Measurements from ENCODE around the gene GMIP. TPM values are rescaled to one million over a fixed set of nuclear protein-coding genes. Genes with fewer than 3 reads are reported as not detected.

The GMIP gene
- total and polyA plus RNA-seq, 2 donors (not counting 1 experiment from before 2014, with no cell fraction given) = 2.3 to 5.3 TPM

DNA sequence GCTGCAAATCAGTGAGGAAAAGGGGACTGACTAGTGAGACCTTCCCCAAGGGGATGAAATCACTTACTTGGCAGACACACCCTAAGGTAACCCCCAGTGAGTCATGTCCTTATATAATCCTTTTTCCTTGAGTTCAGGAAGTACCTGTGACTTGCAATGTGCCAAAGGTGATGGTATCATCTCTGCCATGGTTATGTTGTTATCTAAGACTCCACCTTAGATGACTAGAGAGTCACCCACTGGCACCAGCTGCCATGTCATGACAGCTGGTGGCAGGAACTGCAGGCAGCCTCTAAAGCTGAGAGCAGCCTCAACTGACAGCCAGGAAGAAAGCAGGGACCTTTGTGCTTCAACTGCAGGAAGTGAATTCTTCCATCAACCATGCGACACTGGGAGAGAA, 37.4 kb downstream of the GMIP start:
- no peak overlapping the region for H3K9ac ChIP-seq (ENCODE audit: insufficient read depth, low read length)
- TF ChIP-seq CTCF (conservative IDR thresholded peaks at IDR 0.05 in 1 of 2, IDR thresholded peaks at IDR 0.05 in 1 of 2; ENCODE audit: low read depth in 1 of 2, low read length in 2 of 2) = no peak
- no peak for TF ChIP-seq EZH2 (IDR thresholded peaks at IDR 0.05; ENCODE audit: low read length, missing control alignments)
- H3K4me1 ChIP-seq (ENCODE audit: control insufficient read depth, extremely low read depth, insufficient read depth, low read length) = no peaks in the 10 kb centered on the region
- peak in 1 of 2 donors; percentile 33 for DNase-seq (ENCODE audit: low read depth in 2 of 2)
- H3K27ac ChIP-seq (ENCODE audit: insufficient read depth, low read length) = no peak overlapping the region
- H3K4me3 ChIP-seq (replicated peaks in 1 of 4; ENCODE audit: control extremely low read depth in 1 of 4, insufficient read depth in 1 of 4, low read depth in 3 of 4, low read length in 4 of 4) = no peak overlapping the region
- H3K36me3 ChIP-seq (ENCODE audit: control insufficient read depth, insufficient read depth, low read length) = no peaks in the 10 kb centered on the region
- H3K4me2 ChIP-seq (ENCODE audit: extremely low read depth, insufficient read depth, low read length) = no peak overlapping the region
- H3K9me3 ChIP-seq (ENCODE audit: control insufficient read depth, insufficient read depth, low read depth, low read length) = no peaks in the 10 kb centered on the region
- H3K79me2 ChIP-seq (ENCODE audit: control insufficient read depth, insufficient read depth, low read length) = no peaks in the 10 kb centered on the region
- H3K27me3 ChIP-seq (ENCODE audit: control insufficient read depth, insufficient read depth, low read length) = no peaks in the 10 kb centered on the region
- no peak overlapping the region for H2AFZ ChIP-seq (ENCODE audit: low read length)
- no peaks in the 10 kb centered on the region for H4K20me1 ChIP-seq (ENCODE audit: control insufficient read depth, extremely low read depth, insufficient read depth, low read length)

- H3K36me3 ChIP-seq (ENCODE audit: control insufficient read depth, insufficient read depth, low read length) = no peaks in the 10 kb centered on the region
- no peak overlapping the region for H3K27ac ChIP-seq (ENCODE audit: insufficient read depth, low read length)
- TF ChIP-seq CTCF (conservative IDR thresholded peaks at IDR 0.05 in 1 of 2, IDR thresholded peaks at IDR 0.05 in 1 of 2; ENCODE audit: low read depth in 1 of 2, low read length in 2 of 2) (no peak), EZH2 (IDR thresholded peaks at IDR 0.05; ENCODE audit: low read length, missing control alignments) (no peak)
- no peaks in the 10 kb centered on the region for H3K4me1 ChIP-seq (ENCODE audit: control insufficient read depth, extremely low read depth, insufficient read depth, low read length)
- no peak overlapping the region for H3K4me3 ChIP-seq (replicated peaks in 1 of 4; ENCODE audit: control extremely low read depth in 1 of 4, insufficient read depth in 1 of 4, low read depth in 3 of 4, low read length in 4 of 4)
- H4K20me1 ChIP-seq (ENCODE audit: control insufficient read depth, extremely low read depth, insufficient read depth, low read length) = no peaks in the 10 kb centered on the region
- no peak overlapping the region for H2AFZ ChIP-seq (ENCODE audit: low read length)
- no peaks in the 10 kb centered on the region for H3K79me2 ChIP-seq (ENCODE audit: control insufficient read depth, insufficient read depth, low read length)
- DNase-seq (ENCODE audit: low read depth in 2 of 2) = no peak
- H3K27me3 ChIP-seq (ENCODE audit: control insufficient read depth, insufficient read depth, low read length) = no peaks in the 10 kb centered on the region
- no peaks in the 10 kb centered on the region for H3K9me3 ChIP-seq (ENCODE audit: control insufficient read depth, insufficient read depth, low read depth, low read length)
- no peak overlapping the region for H3K4me2 ChIP-seq (ENCODE audit: extremely low read depth, insufficient read depth, low read length)
- H3K9ac ChIP-seq (ENCODE audit: insufficient read depth, low read length) = no peak overlapping the region
Measured at GRCh38 chr19:19602713-19603324, 40.6 kb downstream of the GMIP start.

DNA sequence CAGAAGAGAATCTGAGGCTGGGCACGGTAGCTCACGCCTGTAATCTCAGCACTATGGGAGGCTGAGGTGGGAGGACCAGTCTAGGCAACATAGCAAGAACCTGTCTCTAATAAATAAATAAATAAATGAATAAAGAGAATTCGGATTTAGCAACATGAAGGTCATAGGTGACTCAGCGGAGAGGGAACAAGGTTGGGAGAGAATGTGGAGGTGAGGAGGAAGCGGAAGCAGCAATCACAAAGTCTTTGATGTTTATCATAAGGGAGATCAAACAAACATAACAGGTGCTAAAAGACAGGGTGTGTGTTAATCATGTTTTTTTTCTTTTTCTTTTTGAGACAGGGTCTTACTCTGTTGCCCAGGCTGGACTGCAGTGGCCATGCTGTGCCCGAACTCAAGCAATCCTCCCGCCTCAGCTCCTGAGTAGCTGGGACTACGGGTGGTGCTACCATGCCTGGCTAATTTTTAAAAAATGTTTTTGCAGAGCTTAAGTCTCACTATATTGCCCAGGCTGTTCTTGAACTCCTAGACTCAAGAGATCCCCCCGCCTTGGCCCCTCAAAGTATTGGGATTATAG, 41.2 kb downstream of the GMIP start:
- H3K36me3 ChIP-seq (ENCODE audit: control insufficient read depth, insufficient read depth, low read length) = no peaks in the 10 kb centered on the region
- H3K9me3 ChIP-seq (ENCODE audit: control insufficient read depth, insufficient read depth, low read depth, low read length) = no peaks in the 10 kb centered on the region
- no peak overlapping the region for H3K4me2 ChIP-seq (ENCODE audit: extremely low read depth, insufficient read depth, low read length)
- H3K79me2 ChIP-seq (ENCODE audit: control insufficient read depth, insufficient read depth, low read length) = no peaks in the 10 kb centered on the region
- no peak for DNase-seq (ENCODE audit: low read depth in 2 of 2)
- H3K4me3 ChIP-seq (replicated peaks in 1 of 4; ENCODE audit: control extremely low read depth in 1 of 4, insufficient read depth in 1 of 4, low read depth in 3 of 4, low read length in 4 of 4) = no peak overlapping the region
- H4K20me1 ChIP-seq (ENCODE audit: control insufficient read depth, extremely low read depth, insufficient read depth, low read length) = no peaks in the 10 kb centered on the region
- H3K9ac ChIP-seq (ENCODE audit: insufficient read depth, low read length) = no peak overlapping the region
- H3K4me1 ChIP-seq (ENCODE audit: control insufficient read depth, extremely low read depth, insufficient read depth, low read length) = no peaks in the 10 kb centered on the region
- no peaks in the 10 kb centered on the region for H3K27me3 ChIP-seq (ENCODE audit: control insufficient read depth, insufficient read depth, low read length)
- no peak overlapping the region for H2AFZ ChIP-seq (ENCODE audit: low read length)
- TF ChIP-seq EZH2 (IDR thresholded peaks at IDR 0.05; ENCODE audit: low read length, missing control alignments) (no peak), CTCF (conservative IDR thresholded peaks at IDR 0.05 in 1 of 2, IDR thresholded peaks at IDR 0.05 in 1 of 2; ENCODE audit: low read depth in 1 of 2, low read length in 2 of 2) (no peak)
- H3K27ac ChIP-seq (ENCODE audit: insufficient read depth, low read length) = no peak overlapping the region

Measured in fibroblast of lung (primary cell).